GM19025 (cell line): ENCODE results near the gene MMP7.

Experiments used
- ATAC-seq: cut with Tn5 transposase; IDR thresholded peaks from one replicate; pipeline ENCODE4 v1.9.1; 2021; ENCODE audit warnings: mild to moderate bottlenecking, low read depth, moderate library complexity; ENCODE audit not compliant: unreplicated experiment

MMP7 gene

GRCh38 chr11:102530558-102530957 lies at the start of gene MMP7:
Gene MMP7, minus strand, starts transcription at chr11:102530747. Its CDS starts 47 bp downstream, at chr11:102530700.
- ATAC-seq: no peak

- no peak for ATAC-seq
These were observed 47.2 kb upstream of the MMP7 start for GRCh38 chr11:102577723-102578122.

- no peak for ATAC-seq
These were observed 46.6 kb upstream of the MMP7 start for GRCh38 chr11:102577182-102577581.

- ATAC-seq: no peak
These were observed 45.8 kb upstream of the MMP7 start for GRCh38 chr11:102576350-102576749.

- no peak for ATAC-seq
These were observed 44.5 kb upstream of the MMP7 start for GRCh38 chr11:102575012-102575411.

- no peak for ATAC-seq
These were observed 43.3 kb upstream of the MMP7 start for GRCh38 chr11:102573851-102574250.

- no peak for ATAC-seq
These were observed 42.1 kb upstream of the MMP7 start for GRCh38 chr11:102572554-102573220.

GRCh38 chr11:102568851-102569250 lies 38.3 kb upstream of the MMP7 start:
- ATAC-seq: no peak

- no peak for ATAC-seq
These were observed 35.6 kb upstream of the MMP7 start for GRCh38 chr11:102566112-102566511.

GRCh38 chr11:102564110-102564509 lies 33.6 kb upstream of the MMP7 start:
- ATAC-seq: no peak

GRCh38 chr11:102561636-102562035 lies 31.1 kb upstream of the MMP7 start:
- ATAC-seq: no peak

GRCh38 chr11:102560555-102561011 lies 30.0 kb upstream of the MMP7 start:
- peak; percentile 72 for ATAC-seq

- ATAC-seq: no peak
These were observed 29.3 kb upstream of the MMP7 start for GRCh38 chr11:102559839-102560238.

GRCh38 chr11:102555091-102555490 lies 24.5 kb upstream of the MMP7 start:
- ATAC-seq: no peak

GRCh38 chr11:102553835-102554282 lies 23.3 kb upstream of the MMP7 start:
- ATAC-seq: peak; percentile 55

- ATAC-seq: no peak
These were observed 22.1 kb upstream of the MMP7 start for GRCh38 chr11:102552447-102553194.

GRCh38 chr11:102552020-102552419 lies 21.5 kb upstream of the MMP7 start:
- ATAC-seq: no peak

- ATAC-seq: no peak
These were observed 20.7 kb upstream of the MMP7 start for GRCh38 chr11:102551169-102551781.

GRCh38 chr11:102546923-102547471 lies 16.4 kb upstream of the MMP7 start:
- ATAC-seq: peak; percentile 75

- ATAC-seq: no peak
These were observed 15.9 kb upstream of the MMP7 start for GRCh38 chr11:102546427-102546826.

GRCh38 chr11:102545701-102546100 lies 15.2 kb upstream of the MMP7 start:
- no peak for ATAC-seq
